Activated naive CD4-positive, alpha-beta T cell (primary cell): ENCODE measurements around the gene OR6V1.
A peak's percentile ranks its signal among the peaks of the same experiment; 100 is the strongest.

Experiments used
- DNase-seq, 4 experiments: peaks; one replicate each; lab custom pipeline; 2025; lab: John Stamatoyannopoulos, UW

OR6V1 gene

GRCh38 chr7:143052041-143052440 is at the start of gene OR6V1:
TSS of gene OR6V1 (plus strand) at chr7:143052341. CDS start at chr7:143052341, 0 bp downstream.
- no peak for DNase-seq

- no peak for DNase-seq
Measured at GRCh38 chr7:143002898-143003297, 49.2 kb upstream of the OR6V1 start.

GRCh38 chr7:143003393-143004051 is 48.6 kb upstream of the OR6V1 start:
- DNase-seq, result no peak

GRCh38 chr7:143005632-143006260 is 46.4 kb upstream of the OR6V1 start:
- no peak for DNase-seq

- DNase-seq, result peak; percentile 56 to 79 (median 76)
Measured at GRCh38 chr7:143008007-143008901, 43.9 kb upstream of the OR6V1 start.

- DNase-seq, result no peak
Measured at GRCh38 chr7:143012001-143012400, 40.1 kb upstream of the OR6V1 start.

- DNase-seq, result no peak
Measured at GRCh38 chr7:143012409-143012808, 39.7 kb upstream of the OR6V1 start.

GRCh38 chr7:143013473-143013872 is 38.7 kb upstream of the OR6V1 start:
- no peak for DNase-seq

GRCh38 chr7:143013893-143014292 is 38.2 kb upstream of the OR6V1 start:
- no peak for DNase-seq

GRCh38 chr7:143015084-143015483 is 37.1 kb upstream of the OR6V1 start:
- no peak for DNase-seq

GRCh38 chr7:143015926-143016490 is 36.1 kb upstream of the OR6V1 start:
- no peak for DNase-seq

GRCh38 chr7:143016996-143017395 is 35.1 kb upstream of the OR6V1 start:
- DNase-seq, result no peak

GRCh38 chr7:143018931-143019330 is 33.2 kb upstream of the OR6V1 start:
- no peak for DNase-seq

GRCh38 chr7:143023047-143023446 is 29.1 kb upstream of the OR6V1 start:
- DNase-seq, result no peak

GRCh38 chr7:143025371-143025770 is 26.8 kb upstream of the OR6V1 start:
- no peak for DNase-seq

GRCh38 chr7:143027032-143027431 is 25.1 kb upstream of the OR6V1 start, which contains the start of gene OR9A2:
TSS of gene OR9A2 (minus strand) at chr7:143027132. CDS start at chr7:143027132, 0 bp downstream.
- no peak for DNase-seq

- no peak for DNase-seq
Measured at GRCh38 chr7:143027683-143028082, 24.5 kb upstream of the OR6V1 start.

- DNase-seq, result no peak
Measured at GRCh38 chr7:143038635-143039034, 13.5 kb upstream of the OR6V1 start.

- DNase-seq, result no peak
Measured at GRCh38 chr7:143040209-143040715, 11.9 kb upstream of the OR6V1 start.

- no peak for DNase-seq
Measured at GRCh38 chr7:143041346-143041745, 10.8 kb upstream of the OR6V1 start.

- DNase-seq, result no peak
Measured at GRCh38 chr7:143042159-143042789, 9.9 kb upstream of the OR6V1 start.
